ENCODE measurements around the gene KRTAP10-1. TPM values are rescaled to one million over a fixed set of nuclear protein-coding genes. Genes with fewer than 3 reads are reported as not detected.

Gene KRTAP10-1
- total and polyA plus RNA-seq, 9 of the 15 experiments (the other 6 are each of a cell fraction or from before 2014, with no cell fraction given) = not detected

GRCh38 chr21:44498280-44499210 lies 41.5 kb downstream of the KRTAP10-1 start:
- WGBS (ENCODE audit: insufficient coverage, low coverage, missing lambda C conversion rate) = 7% methylated on average over 27 of the region's 27 CpGs
- no peaks in the 10 kb centered on the region for H3K9me1 ChIP-seq (ENCODE audit: control insufficient read depth, insufficient read depth, low read length)
- ATAC-seq (no peak; the same call in 2 of the 3 replicates), FAIRE-seq (no peak), DNase-seq (ENCODE audit: extremely low read depth in 1 of 4, low spot score in 3 of 4) (no peak)
- no peak overlapping the region for H3K4me3 ChIP-seq
- no peaks in the 10 kb centered on the region for H3K36me3 ChIP-seq (ENCODE audit: control insufficient read depth, insufficient read depth, low read length)
- CTCF ChIA-PET (ENCODE audit: low intra/inter-chr PET ratio) = no interaction called here
- no TSS peak for BruUV-seq (replicated peaks)
- intact Hi-C loops (cut with micrococcal nuclease) = no loop called here
- H4K20me1 ChIP-seq (replicated peaks; ENCODE audit: control insufficient read depth, insufficient read depth, low read length) = peaks cover 8% of the 10 kb centered on the region
- H3K79me2 ChIP-seq (ENCODE audit: control insufficient read depth, insufficient read depth, low read length) = no peaks in the 10 kb centered on the region
- no peak overlapping the region for H3K9ac ChIP-seq (ENCODE audit: insufficient read depth in 1 of 2, low read depth in 2 of 2, low read length in 2 of 2)
- peaks cover 0 to 21% of the 10 kb centered on the region in 2 experiments; a peak in 2 of 5 replicates for H3K4me1 ChIP-seq (replicated peaks in 1 of 2; ENCODE audit: control insufficient read depth in 2 of 2, insufficient read depth in 2 of 2, low read length in 2 of 2)
- POLR2A ChIA-PET = no interaction called here
- no peaks in the 10 kb centered on the region for H3K9me3 ChIP-seq (replicated peaks; ENCODE audit: control insufficient read depth, insufficient read depth, low read depth, low read length)
- in situ Hi-C loops (cut with MboI) = no loop called here
- H3K27ac ChIP-seq (ENCODE audit: extremely low read depth, low read depth, low read length) = no peak overlapping the region
- no peak overlapping the region for H2AFZ ChIP-seq (ENCODE audit: low read depth, low read length)
- H3K4me2 ChIP-seq (ENCODE audit: insufficient read depth, low read length) = no peak overlapping the region
- H3K27me3 ChIP-seq (ENCODE audit: control insufficient read depth in 2 of 2, insufficient read depth in 2 of 2, low read length in 2 of 2) = peaks cover 78 to 94% of the 10 kb centered on the region in 2 experiments
- no peak for TF ChIP-seq ZNF354B (CRISPR knock-in tag; IDR thresholded peaks at IDR 0.05)
- TF ChIP-seq, protein P1, sequence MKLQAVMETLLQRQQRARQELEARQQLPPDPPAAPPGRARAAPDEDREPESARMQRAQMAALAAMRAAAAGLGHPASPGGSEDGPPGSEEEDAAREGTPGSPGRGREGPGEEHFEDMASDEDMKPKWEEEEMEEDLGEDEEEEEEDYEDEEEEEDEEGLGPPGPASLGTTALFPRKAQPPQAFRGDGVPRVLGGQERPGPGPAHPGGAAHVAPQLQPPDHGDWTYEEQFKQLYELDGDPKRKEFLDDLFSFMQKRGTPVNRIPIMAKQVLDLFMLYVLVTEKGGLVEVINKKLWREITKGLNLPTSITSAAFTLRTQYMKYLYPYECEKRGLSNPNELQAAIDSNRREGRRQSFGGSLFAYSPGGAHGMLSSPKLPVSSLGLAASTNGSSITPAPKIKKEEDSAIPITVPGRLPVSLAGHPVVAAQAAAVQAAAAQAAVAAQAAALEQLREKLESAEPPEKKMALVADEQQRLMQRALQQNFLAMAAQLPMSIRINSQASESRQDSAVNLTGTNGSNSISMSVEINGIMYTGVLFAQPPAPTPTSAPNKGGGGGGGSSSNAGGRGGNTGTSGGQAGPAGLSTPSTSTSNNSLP (IDR thresholded peaks at IDR 0.05; ENCODE audit: borderline replicate concordance, low read depth, low read length) = no peak
- TF ChIP-seq, protein P2, sequence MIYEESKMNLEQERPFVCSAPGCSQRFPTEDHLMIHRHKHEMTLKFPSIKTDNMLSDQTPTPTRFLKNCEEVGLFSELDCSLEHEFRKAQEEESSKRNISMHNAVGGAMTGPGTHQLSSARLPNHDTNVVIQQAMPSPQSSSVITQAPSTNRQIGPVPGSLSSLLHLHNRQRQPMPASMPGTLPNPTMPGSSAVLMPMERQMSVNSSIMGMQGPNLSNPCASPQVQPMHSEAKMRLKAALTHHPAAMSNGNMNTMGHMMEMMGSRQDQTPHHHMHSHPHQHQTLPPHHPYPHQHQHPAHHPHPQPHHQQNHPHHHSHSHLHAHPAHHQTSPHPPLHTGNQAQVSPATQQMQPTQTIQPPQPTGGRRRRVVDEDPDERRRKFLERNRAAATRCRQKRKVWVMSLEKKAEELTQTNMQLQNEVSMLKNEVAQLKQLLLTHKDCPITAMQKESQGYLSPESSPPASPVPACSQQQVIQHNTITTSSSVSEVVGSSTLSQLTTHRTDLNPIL (CRISPR knock-in tag; IDR thresholded peaks at IDR 0.05) = no peak
- no peak for TF ChIP-seq ARNT (IDR thresholded peaks at IDR 0.05)
- TF ChIP-seq NFIX (CRISPR knock-in tag; IDR thresholded peaks at IDR 0.05; ENCODE audit: low read depth) = no peak
- TF ChIP-seq, protein P3, sequence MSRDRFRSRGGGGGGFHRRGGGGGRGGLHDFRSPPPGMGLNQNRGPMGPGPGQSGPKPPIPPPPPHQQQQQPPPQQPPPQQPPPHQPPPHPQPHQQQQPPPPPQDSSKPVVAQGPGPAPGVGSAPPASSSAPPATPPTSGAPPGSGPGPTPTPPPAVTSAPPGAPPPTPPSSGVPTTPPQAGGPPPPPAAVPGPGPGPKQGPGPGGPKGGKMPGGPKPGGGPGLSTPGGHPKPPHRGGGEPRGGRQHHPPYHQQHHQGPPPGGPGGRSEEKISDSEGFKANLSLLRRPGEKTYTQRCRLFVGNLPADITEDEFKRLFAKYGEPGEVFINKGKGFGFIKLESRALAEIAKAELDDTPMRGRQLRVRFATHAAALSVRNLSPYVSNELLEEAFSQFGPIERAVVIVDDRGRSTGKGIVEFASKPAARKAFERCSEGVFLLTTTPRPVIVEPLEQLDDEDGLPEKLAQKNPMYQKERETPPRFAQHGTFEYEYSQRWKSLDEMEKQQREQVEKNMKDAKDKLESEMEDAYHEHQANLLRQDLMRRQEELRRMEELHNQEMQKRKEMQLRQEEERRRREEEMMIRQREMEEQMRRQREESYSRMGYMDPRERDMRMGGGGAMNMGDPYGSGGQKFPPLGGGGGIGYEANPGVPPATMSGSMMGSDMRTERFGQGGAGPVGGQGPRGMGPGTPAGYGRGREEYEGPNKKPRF (IDR thresholded peaks at IDR 0.05; ENCODE audit: low read depth, low read length) = no peak
- no peak for TF ChIP-seq MXI1 (IDR thresholded peaks at IDR 0.05; ENCODE audit: low read depth, low read length)
- TF ChIP-seq, protein P4, sequence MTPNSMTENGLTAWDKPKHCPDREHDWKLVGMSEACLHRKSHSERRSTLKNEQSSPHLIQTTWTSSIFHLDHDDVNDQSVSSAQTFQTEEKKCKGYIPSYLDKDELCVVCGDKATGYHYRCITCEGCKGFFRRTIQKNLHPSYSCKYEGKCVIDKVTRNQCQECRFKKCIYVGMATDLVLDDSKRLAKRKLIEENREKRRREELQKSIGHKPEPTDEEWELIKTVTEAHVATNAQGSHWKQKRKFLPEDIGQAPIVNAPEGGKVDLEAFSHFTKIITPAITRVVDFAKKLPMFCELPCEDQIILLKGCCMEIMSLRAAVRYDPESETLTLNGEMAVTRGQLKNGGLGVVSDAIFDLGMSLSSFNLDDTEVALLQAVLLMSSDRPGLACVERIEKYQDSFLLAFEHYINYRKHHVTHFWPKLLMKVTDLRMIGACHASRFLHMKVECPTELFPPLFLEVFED (CRISPR knock-in tag; conservative IDR thresholded peaks at IDR 0.05) = no peak
- no peak for TF ChIP-seq ZKSCAN8 (CRISPR knock-in tag; IDR thresholded peaks at IDR 0.05)
- TF ChIP-seq CBX1 (IDR thresholded peaks at IDR 0.05; ENCODE audit: low read depth) = no peak
- no peak for TF ChIP-seq DPF2 (IDR thresholded peaks at IDR 0.05)
- no peak for TF ChIP-seq ZBTB17 (CRISPR knock-in tag; IDR thresholded peaks at IDR 0.05)
- no peak for TF ChIP-seq FIP1L1 (IDR thresholded peaks at IDR 0.05; ENCODE audit: low read depth, low read length, poor library complexity, severe bottlenecking)
- no peak for TF ChIP-seq IRF1 (CRISPR knock-in tag; IDR thresholded peaks at IDR 0.05; ENCODE audit: borderline replicate concordance)

All from K562 (cell line).